ENCODE results near the gene LRIG1. TPM values are rescaled to one million over a fixed set of nuclear protein-coding genes. Genes with fewer than 3 reads are reported as not detected.

LRIG1 gene
- total and polyA plus RNA-seq, 9 of the 15 experiments (the other 6 are each of a cell fraction or from before 2014, with no cell fraction given) = 0.05 to 0.38 (median 0.13) TPM; not detected in 3

- BruUV-seq (replicated peaks) = no TSS peak
- peaks cover 0 to 14% of the 10 kb centered on the region in 2 experiments; a peak in 2 of 5 replicates for H3K27me3 ChIP-seq (ENCODE audit: control insufficient read depth in 2 of 2, insufficient read depth in 2 of 2, low read length in 2 of 2)
- FAIRE-seq (no peak), ATAC-seq (no peak), DNase-seq (ENCODE audit: extremely low read depth in 1 of 4, low spot score in 3 of 4) (no peak)
- H3K36me3 ChIP-seq (ENCODE audit: control insufficient read depth, insufficient read depth, low read length) = no peaks in the 10 kb centered on the region
- H2AFZ ChIP-seq (ENCODE audit: low read depth, low read length) = no peak overlapping the region
- no peaks in the 10 kb centered on the region for H3K9me1 ChIP-seq (ENCODE audit: control insufficient read depth, insufficient read depth, low read length)
- intact Hi-C loops (cut with micrococcal nuclease) = no loop called here
- no peaks in the 10 kb centered on the region for H3K79me2 ChIP-seq (ENCODE audit: control insufficient read depth, insufficient read depth, low read length)
- no peaks in the 10 kb centered on the region for H3K9me3 ChIP-seq (replicated peaks; ENCODE audit: control insufficient read depth, insufficient read depth, low read depth, low read length)
- no peak overlapping the region for H3K4me3 ChIP-seq
- no peaks in the 10 kb centered on the region; a peak in 1 of 5 replicates for H3K4me1 ChIP-seq (replicated peaks in 1 of 2; ENCODE audit: control insufficient read depth in 2 of 2, insufficient read depth in 2 of 2, low read length in 2 of 2)
- in situ Hi-C loops (cut with MboI) = loop anchor here (10.0 kb wide), 1 partner anchor 423 kb away; no protein-coding TSS in a partner anchor
- no peak overlapping the region for H3K4me2 ChIP-seq (ENCODE audit: insufficient read depth, low read length)
- no peak overlapping the region for H3K9ac ChIP-seq (ENCODE audit: insufficient read depth in 1 of 2, low read depth in 2 of 2, low read length in 2 of 2)
- no peak overlapping the region for H3K27ac ChIP-seq (ENCODE audit: extremely low read depth, low read depth, low read length)
- 47% methylated on average over 16 of the region's 20 CpGs for WGBS (ENCODE audit: insufficient coverage, low coverage, missing lambda C conversion rate)
- H4K20me1 ChIP-seq (replicated peaks; ENCODE audit: control insufficient read depth, insufficient read depth, low read length) = no peaks in the 10 kb centered on the region
- CTCF ChIA-PET (ENCODE audit: low intra/inter-chr PET ratio) = no interaction called here
- POLR2A ChIA-PET = interaction anchor here (0.5 to 2.3 kb wide), 2 partner anchors 10 to 51 kb away, joined by 3 to 6 read pairs; no protein-coding TSS in a partner anchor
- TF ChIP-seq ZSCAN29 (IDR thresholded peaks at IDR 0.05) = no peak
- TF ChIP-seq PHB2 (IDR thresholded peaks at IDR 0.05; ENCODE audit: low read depth) = no peak
- no peak for TF ChIP-seq KHSRP (IDR thresholded peaks at IDR 0.05)
- no peak for TF ChIP-seq FOXJ2 (tag; IDR thresholded peaks at IDR 0.05)
- no peak for TF ChIP-seq ZNF76 (CRISPR knock-in tag; IDR thresholded peaks at IDR 0.05; ENCODE audit: borderline replicate concordance)
- no peak for TF ChIP-seq ZFP1 (CRISPR knock-in tag; IDR thresholded peaks at IDR 0.05)
- no peak for TF ChIP-seq PBX2 (CRISPR knock-in tag; IDR thresholded peaks at IDR 0.05; ENCODE audit: low read depth)
- no peak for TF ChIP-seq PBX2 (tag; conservative IDR thresholded peaks at IDR 0.05; ENCODE audit: low read depth)
- no peak for TF ChIP-seq E2F5 (CRISPR knock-in tag; IDR thresholded peaks at IDR 0.05)
- no peak for TF ChIP-seq SMC3 (conservative IDR thresholded peaks at IDR 0.05; ENCODE audit: insufficient read depth, low read depth, low read length)
- TF ChIP-seq KDM1A (IDR thresholded peaks at IDR 0.05) = no peak
- TF ChIP-seq SLC30A9 (CRISPR knock-in tag; IDR thresholded peaks at IDR 0.05) = no peak
- no peak for TF ChIP-seq GATA2 (CRISPR knock-in tag; IDR thresholded peaks at IDR 0.05)
- no peak for TF ChIP-seq ZNF165 (CRISPR knock-in tag; IDR thresholded peaks at IDR 0.05; ENCODE audit: borderline replicate concordance)
- no peak for TF ChIP-seq HMGXB4 (CRISPR knock-in tag; IDR thresholded peaks at IDR 0.05)
- no peak for TF ChIP-seq HMGN3 (IDR thresholded peaks at IDR 0.05; ENCODE audit: borderline replicate concordance, extremely low read depth, insufficient read length, low read depth, low read length)
- TF ChIP-seq LCOR (CRISPR knock-in tag; IDR thresholded peaks at IDR 0.05) = no peak
These were observed 98.9 kb downstream of the LRIG1 start for GRCh38 chr3:66401675-66402491.
